Measurements from ENCODE around the gene PRDM16. TPM values are rescaled to one million over a fixed set of nuclear protein-coding genes. Genes with fewer than 3 reads are reported as not detected.

The PRDM16 gene
- polyA plus RNA-seq, 3 donors: not detected

DNA sequence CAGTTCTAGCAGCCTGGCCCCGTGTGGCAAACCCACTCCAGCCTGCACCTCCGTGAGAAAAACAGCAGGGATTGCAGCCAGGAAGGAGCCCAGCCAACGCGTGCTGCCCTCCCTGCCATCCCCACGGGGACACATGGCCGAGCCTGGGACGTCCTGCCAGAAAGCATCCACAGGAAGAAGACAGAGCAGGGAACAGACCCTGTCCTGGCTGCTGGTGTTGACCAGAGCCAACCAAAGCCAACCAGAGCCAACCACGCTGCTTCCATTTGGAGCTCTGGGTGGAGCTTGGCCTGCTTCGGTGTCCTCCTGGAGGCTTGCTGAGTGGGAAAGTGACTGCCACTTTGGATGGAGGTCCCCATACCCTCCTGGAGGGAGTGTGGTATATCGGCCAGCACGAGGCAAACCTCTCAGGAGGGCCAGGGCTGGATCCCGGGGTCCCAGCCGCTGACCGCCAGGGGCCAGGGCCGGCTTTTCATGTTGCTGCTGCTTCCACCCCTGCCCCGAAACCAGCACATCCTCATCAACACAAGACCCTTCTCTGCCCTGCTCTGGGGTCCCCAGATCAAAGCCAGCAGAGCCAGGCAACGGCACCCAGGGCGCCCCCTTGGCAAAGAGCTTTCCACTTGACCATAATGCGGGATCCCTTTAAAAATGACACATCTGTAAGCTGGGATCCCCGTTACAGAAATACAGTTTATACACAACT lies 304.9 kb downstream of the PRDM16 start:
- Histone ChIP-seq H3K79me2 (ENCODE audit: insufficient read depth, low read length) (no peaks in the 10 kb centered on the region), H3K4me1 (ENCODE audit: control insufficient read depth in 1 of 2, insufficient read depth in 2 of 2, low read length in 2 of 2) (no peaks in the 10 kb centered on the region), H3K36me3 (replicated peaks in 1 of 2; ENCODE audit: control insufficient read depth in 1 of 2, insufficient read depth in 2 of 2, low read length in 2 of 2) (no peaks in the 10 kb centered on the region), H2AFZ (ENCODE audit: insufficient read depth, low read depth, low read length, poor library complexity, severe bottlenecking) (no peak overlapping the region), H3K9ac (ENCODE audit: insufficient read depth, low read length, poor library complexity, severe bottlenecking) (no peak overlapping the region), H3K27ac (ENCODE audit: low read depth in 1 of 2, low read length in 2 of 2) (no peak overlapping the region), H3K4me3 (replicated peaks in 1 of 3; ENCODE audit: low read depth in 2 of 3, low read length in 3 of 3) (no peak overlapping the region), H3K9me3 (replicated peaks in 1 of 2; ENCODE audit: control insufficient read depth in 1 of 2, insufficient read depth in 1 of 2, low read length in 2 of 2) (no peaks in the 10 kb centered on the region), H3K4me2 (replicated peaks; ENCODE audit: extremely low read depth, low read length, poor library complexity, severe bottlenecking) (no peak overlapping the region), H3K27me3 (ENCODE audit: control insufficient read depth in 2 of 2, insufficient read depth in 2 of 2, low read length in 2 of 2) (no peaks in the 10 kb centered on the region), H4K20me1 (ENCODE audit: insufficient read depth, low read length) (no peaks in the 10 kb centered on the region)
- H3K9me3 Mint-ChIP-seq: peaks cover 0 to 2% (median 0%) of the 10 kb centered on the region in 7 donors
- peaks cover 0 to 7% (median 3%) of the 10 kb centered on the region in 3 donors for H3K27me3 Mint-ChIP-seq (ENCODE audit: low read depth in 3 of 3)
- no peak overlapping the region for H3K4me3 Mint-ChIP-seq
- H3K27ac Mint-ChIP-seq: no peak overlapping the region
- TF ChIP-seq, protein P1, sequence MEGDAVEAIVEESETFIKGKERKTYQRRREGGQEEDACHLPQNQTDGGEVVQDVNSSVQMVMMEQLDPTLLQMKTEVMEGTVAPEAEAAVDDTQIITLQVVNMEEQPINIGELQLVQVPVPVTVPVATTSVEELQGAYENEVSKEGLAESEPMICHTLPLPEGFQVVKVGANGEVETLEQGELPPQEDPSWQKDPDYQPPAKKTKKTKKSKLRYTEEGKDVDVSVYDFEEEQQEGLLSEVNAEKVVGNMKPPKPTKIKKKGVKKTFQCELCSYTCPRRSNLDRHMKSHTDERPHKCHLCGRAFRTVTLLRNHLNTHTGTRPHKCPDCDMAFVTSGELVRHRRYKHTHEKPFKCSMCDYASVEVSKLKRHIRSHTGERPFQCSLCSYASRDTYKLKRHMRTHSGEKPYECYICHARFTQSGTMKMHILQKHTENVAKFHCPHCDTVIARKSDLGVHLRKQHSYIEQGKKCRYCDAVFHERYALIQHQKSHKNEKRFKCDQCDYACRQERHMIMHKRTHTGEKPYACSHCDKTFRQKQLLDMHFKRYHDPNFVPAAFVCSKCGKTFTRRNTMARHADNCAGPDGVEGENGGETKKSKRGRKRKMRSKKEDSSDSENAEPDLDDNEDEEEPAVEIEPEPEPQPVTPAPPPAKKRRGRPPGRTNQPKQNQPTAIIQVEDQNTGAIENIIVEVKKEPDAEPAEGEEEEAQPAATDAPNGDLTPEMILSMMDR (IDR thresholded peaks at IDR 0.05): no peak
- 93% methylated on average over 20 of the region's 20 CpGs for WGBS (ENCODE audit: insufficient coverage)
- DNase-seq: no peak
- no peaks in the 10 kb centered on the region for H3K36me3 Mint-ChIP-seq
- no peaks in the 10 kb centered on the region for H3K4me1 Mint-ChIP-seq
- intact Hi-C loops (cut with micrococcal nuclease): no loop called here

- intact Hi-C loops (cut with micrococcal nuclease): no loop called here
- 55% methylated on average over 11 of the region's 11 CpGs for WGBS (ENCODE audit: insufficient coverage)
- no peak overlapping the region for H3K4me3 Mint-ChIP-seq
Observed at GRCh38 chr1:3375245-3375644, 306.2 kb downstream of the PRDM16 start.

More at GRCh38 chr1:3375245-3375644, 306.2 kb downstream of the PRDM16 start:
- Mint-ChIP-seq H3K27me3 (ENCODE audit: low read depth in 3 of 3) (peaks cover 0 to 7% (median 2%) of the 10 kb centered on the region in 3 donors), H3K36me3 (no peaks in the 10 kb centered on the region), H3K9me3 (peaks cover 0 to 2% (median 0%) of the 10 kb centered on the region in 7 donors), H3K27ac (no peak overlapping the region), H3K4me1 (no peaks in the 10 kb centered on the region)
- H3K4me3 ChIP-seq (replicated peaks in 1 of 3; ENCODE audit: low read depth in 2 of 3, low read length in 3 of 3): no peak overlapping the region
- no peaks in the 10 kb centered on the region for H3K27me3 ChIP-seq (ENCODE audit: control insufficient read depth in 2 of 2, insufficient read depth in 2 of 2, low read length in 2 of 2)
- no peak overlapping the region for H3K9ac ChIP-seq (ENCODE audit: insufficient read depth, low read length, poor library complexity, severe bottlenecking)
- H3K9me3 ChIP-seq (replicated peaks in 1 of 2; ENCODE audit: control insufficient read depth in 1 of 2, insufficient read depth in 1 of 2, low read length in 2 of 2): no peaks in the 10 kb centered on the region
- H3K79me2 ChIP-seq (ENCODE audit: insufficient read depth, low read length): no peaks in the 10 kb centered on the region
- TF ChIP-seq, protein P1 (IDR thresholded peaks at IDR 0.05): no peak
- no peaks in the 10 kb centered on the region for H3K36me3 ChIP-seq (replicated peaks in 1 of 2; ENCODE audit: control insufficient read depth in 1 of 2, insufficient read depth in 2 of 2, low read length in 2 of 2)
- no peak overlapping the region for H3K27ac ChIP-seq (ENCODE audit: low read depth in 1 of 2, low read length in 2 of 2)
- no peaks in the 10 kb centered on the region for H4K20me1 ChIP-seq (ENCODE audit: insufficient read depth, low read length)
- H3K4me2 ChIP-seq (replicated peaks; ENCODE audit: extremely low read depth, low read length, poor library complexity, severe bottlenecking): no peak overlapping the region
- no peaks in the 10 kb centered on the region for H3K4me1 ChIP-seq (ENCODE audit: control insufficient read depth in 1 of 2, insufficient read depth in 2 of 2, low read length in 2 of 2)
- no peak for DNase-seq
- no peak overlapping the region for H2AFZ ChIP-seq (ENCODE audit: insufficient read depth, low read depth, low read length, poor library complexity, severe bottlenecking)

All from CD14-positive monocyte (primary cell).